Measurements from ENCODE around the gene DUS1L. TPM values are rescaled to one million over a fixed set of nuclear protein-coding genes. Genes with fewer than 3 reads are reported as not detected.

DUS1L gene
- polyA plus RNA-seq, 1 of the 3 experiments (the other 2 are of a cell fraction): 163 TPM

DNA sequence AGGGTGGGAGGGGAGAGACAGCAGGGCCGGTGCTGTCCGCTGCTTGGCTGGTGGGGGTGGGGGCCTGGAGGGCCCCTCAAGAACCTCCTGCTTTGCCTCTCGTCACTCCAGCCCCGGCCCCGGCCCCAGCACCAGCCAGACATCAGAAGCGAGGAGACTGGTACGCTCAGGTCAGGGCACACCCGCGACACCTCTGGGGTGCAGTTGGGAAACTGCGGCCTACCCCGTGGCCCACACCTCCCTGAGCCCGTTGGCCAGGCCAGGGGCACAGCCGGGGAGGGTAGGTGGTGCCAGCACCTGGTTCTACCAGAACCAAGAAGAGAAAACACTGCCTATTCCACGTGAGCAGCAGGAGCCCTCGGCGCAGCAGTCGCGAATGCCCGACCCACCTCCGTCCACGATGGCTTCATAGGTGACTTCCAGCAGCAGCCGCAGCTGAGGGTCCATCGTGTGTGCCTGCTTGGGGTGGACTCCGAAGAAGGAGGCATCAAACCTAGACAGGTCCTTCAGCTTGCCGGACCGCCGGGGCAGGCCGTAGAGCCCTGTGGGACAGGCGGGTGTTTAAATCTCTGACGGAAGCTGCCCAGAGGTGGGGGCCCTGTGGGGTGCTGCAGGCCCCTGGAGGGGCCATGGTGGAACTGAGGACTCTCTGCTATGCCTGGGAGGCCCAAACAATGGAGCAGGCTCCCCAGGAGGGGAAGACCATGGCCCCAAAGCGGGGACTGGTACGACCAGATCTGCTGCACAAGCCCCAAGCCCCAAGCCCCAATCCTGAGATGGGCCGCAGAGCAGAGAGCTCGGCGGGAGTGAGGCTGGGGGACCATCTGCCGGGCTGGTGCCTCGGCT, 29.6 kb upstream of the DUS1L start:
- WGBS (ENCODE audit: low lambda C conversion rate): 90% methylated on average over 18 of the region's 37 CpGs
- Histone ChIP-seq H3K9me3 (no peaks in the 10 kb centered on the region), H2AFZ (ENCODE audit: low read depth) (no peak overlapping the region), H3K9me2 (no peaks in the 10 kb centered on the region), H3K27ac (ENCODE audit: low read depth in 2 of 2, low read length in 1 of 2) (no peak overlapping the region), H3K36me3 (replicated peaks in 1 of 2; ENCODE audit: control insufficient read depth in 1 of 2, insufficient read depth in 2 of 2, low read length in 1 of 2) (peaks cover 26 to 55% of the 10 kb centered on the region in 2 experiments), H3K79me2 (ENCODE audit: insufficient read depth) (peaks cover 39% of the 10 kb centered on the region), H3K4me2 (no peak overlapping the region), H3F3A (replicated peaks; ENCODE audit: insufficient read depth) (peaks cover 7% of the 10 kb centered on the region), H3K4me3 (ENCODE audit: low read depth in 2 of 2, low read length in 1 of 2) (no peak overlapping the region), H3K4me1 (ENCODE audit: control insufficient read depth in 1 of 2, insufficient read depth in 2 of 2, low read depth in 1 of 2, low read length in 1 of 2) (peaks cover 21 to 26% of the 10 kb centered on the region in 2 experiments), H3K9ac (no peak overlapping the region), H3K27me3 (ENCODE audit: insufficient read depth) (no peaks in the 10 kb centered on the region), H4K20me1 (ENCODE audit: insufficient read depth) (peaks cover 23% of the 10 kb centered on the region)
- POLR2A ChIA-PET: interaction anchor here (0.7 to 2.2 kb wide), 4 partner anchors 8 to 36 kb away, joined by 3 to 5 read pairs (median 4); no protein-coding TSS in a partner anchor
- CTCF ChIA-PET: interaction anchor here (1.0 to 2.4 kb wide), 4 partner anchors 8 to 82 kb away, joined by 3 to 15 read pairs (median 5); partner anchors contain the start of gene RAC3
- no peak for DNase-seq
- TF ChIP-seq NFIC (IDR thresholded peaks at IDR 0.05; ENCODE audit: borderline replicate concordance) (no peak), ELF1 (IDR thresholded peaks at IDR 0.05) (no peak)
- TF ChIP-seq, protein P1, sequence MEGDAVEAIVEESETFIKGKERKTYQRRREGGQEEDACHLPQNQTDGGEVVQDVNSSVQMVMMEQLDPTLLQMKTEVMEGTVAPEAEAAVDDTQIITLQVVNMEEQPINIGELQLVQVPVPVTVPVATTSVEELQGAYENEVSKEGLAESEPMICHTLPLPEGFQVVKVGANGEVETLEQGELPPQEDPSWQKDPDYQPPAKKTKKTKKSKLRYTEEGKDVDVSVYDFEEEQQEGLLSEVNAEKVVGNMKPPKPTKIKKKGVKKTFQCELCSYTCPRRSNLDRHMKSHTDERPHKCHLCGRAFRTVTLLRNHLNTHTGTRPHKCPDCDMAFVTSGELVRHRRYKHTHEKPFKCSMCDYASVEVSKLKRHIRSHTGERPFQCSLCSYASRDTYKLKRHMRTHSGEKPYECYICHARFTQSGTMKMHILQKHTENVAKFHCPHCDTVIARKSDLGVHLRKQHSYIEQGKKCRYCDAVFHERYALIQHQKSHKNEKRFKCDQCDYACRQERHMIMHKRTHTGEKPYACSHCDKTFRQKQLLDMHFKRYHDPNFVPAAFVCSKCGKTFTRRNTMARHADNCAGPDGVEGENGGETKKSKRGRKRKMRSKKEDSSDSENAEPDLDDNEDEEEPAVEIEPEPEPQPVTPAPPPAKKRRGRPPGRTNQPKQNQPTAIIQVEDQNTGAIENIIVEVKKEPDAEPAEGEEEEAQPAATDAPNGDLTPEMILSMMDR (IDR thresholded peaks at IDR 0.05): no peak
- TF ChIP-seq, protein P2, sequence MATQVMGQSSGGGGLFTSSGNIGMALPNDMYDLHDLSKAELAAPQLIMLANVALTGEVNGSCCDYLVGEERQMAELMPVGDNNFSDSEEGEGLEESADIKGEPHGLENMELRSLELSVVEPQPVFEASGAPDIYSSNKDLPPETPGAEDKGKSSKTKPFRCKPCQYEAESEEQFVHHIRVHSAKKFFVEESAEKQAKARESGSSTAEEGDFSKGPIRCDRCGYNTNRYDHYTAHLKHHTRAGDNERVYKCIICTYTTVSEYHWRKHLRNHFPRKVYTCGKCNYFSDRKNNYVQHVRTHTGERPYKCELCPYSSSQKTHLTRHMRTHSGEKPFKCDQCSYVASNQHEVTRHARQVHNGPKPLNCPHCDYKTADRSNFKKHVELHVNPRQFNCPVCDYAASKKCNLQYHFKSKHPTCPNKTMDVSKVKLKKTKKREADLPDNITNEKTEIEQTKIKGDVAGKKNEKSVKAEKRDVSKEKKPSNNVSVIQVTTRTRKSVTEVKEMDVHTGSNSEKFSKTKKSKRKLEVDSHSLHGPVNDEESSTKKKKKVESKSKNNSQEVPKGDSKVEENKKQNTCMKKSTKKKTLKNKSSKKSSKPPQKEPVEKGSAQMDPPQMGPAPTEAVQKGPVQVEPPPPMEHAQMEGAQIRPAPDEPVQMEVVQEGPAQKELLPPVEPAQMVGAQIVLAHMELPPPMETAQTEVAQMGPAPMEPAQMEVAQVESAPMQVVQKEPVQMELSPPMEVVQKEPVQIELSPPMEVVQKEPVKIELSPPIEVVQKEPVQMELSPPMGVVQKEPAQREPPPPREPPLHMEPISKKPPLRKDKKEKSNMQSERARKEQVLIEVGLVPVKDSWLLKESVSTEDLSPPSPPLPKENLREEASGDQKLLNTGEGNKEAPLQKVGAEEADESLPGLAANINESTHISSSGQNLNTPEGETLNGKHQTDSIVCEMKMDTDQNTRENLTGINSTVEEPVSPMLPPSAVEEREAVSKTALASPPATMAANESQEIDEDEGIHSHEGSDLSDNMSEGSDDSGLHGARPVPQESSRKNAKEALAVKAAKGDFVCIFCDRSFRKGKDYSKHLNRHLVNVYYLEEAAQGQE (IDR thresholded peaks at IDR 0.05; ENCODE audit: low read depth, low read length): no peak

DNA sequence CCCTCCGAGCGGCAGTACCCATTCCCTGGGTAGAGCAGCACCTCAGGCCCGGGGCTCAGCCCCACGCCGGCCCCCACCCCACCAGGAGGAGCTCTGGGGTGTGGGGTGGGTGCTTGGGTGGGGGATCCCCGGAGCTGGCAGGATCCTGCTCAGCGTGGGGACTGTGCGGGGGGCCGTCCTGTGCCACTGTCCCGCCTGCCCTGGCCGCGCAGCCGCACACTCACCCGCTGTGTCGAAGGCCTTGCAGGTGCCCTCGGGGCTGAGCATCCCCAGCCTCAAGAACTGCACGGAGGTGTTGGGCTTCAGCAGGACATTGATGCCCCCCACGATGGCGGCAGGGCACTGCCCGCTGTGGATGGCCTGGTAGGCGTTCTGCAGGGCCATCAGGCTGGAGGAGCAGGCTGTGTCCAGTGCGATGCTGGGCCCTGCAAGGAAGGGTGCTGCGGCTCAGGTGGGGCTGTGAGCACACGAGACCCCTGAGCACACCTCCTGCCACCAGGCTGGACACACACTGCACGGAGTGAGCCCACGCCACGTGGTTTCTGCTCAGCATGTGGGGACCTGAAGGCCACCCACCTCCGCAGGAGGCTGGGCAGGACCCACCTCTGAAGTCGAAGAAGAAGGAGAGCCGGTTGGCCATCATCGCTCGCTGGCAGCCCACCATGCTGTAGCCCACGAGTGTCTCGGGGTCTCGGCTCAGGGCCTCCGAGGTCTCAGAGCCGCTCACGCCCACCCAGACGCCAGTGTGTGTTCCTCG, 27.6 kb upstream of the DUS1L start:
- CTCF ChIA-PET: interaction anchor here (4.3 kb wide), 1 partner anchor 63 kb away, joined by 22 read pairs; no protein-coding TSS in a partner anchor
- TF ChIP-seq NRF1 (IDR thresholded peaks at IDR 0.05; ENCODE audit: low read depth, low read length): no peak
- no peak for TF ChIP-seq RFX5 (IDR thresholded peaks at IDR 0.05; ENCODE audit: low read length)
- TF ChIP-seq, protein P3, sequence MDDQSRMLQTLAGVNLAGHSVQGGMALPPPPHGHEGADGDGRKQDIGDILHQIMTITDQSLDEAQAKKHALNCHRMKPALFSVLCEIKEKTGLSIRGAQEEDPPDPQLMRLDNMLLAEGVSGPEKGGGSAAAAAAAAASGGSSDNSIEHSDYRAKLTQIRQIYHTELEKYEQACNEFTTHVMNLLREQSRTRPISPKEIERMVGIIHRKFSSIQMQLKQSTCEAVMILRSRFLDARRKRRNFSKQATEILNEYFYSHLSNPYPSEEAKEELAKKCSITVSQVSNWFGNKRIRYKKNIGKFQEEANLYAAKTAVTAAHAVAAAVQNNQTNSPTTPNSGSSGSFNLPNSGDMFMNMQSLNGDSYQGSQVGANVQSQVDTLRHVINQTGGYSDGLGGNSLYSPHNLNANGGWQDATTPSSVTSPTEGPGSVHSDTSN (IDR thresholded peaks at IDR 0.05): no peak
- TF ChIP-seq YY1 (IDR thresholded peaks at IDR 0.05; ENCODE audit: low read depth): no peak
- TF ChIP-seq MEF2A (IDR thresholded peaks at IDR 0.05; ENCODE audit: borderline replicate concordance, low read depth): no peak
- TF ChIP-seq GABPA (IDR thresholded peaks at IDR 0.05; ENCODE audit: low read depth): no peak
- no peak for TF ChIP-seq RAD21 (IDR thresholded peaks at IDR 0.05; ENCODE audit: low read length)
- no peak for TF ChIP-seq RCOR1 (IDR thresholded peaks at IDR 0.05; ENCODE audit: low read length)
- TF ChIP-seq SIN3A (IDR thresholded peaks at IDR 0.05; ENCODE audit: borderline replicate concordance, low read depth, low read length): no peak
- TF ChIP-seq EZH2phosphoT487 (IDR thresholded peaks at IDR 0.05; ENCODE audit: borderline replicate concordance, low read depth): no peak
- TF ChIP-seq RXRA (IDR thresholded peaks at IDR 0.05; ENCODE audit: borderline replicate concordance, low read depth): no peak
- TF ChIP-seq POLR2AphosphoS5 (IDR thresholded peaks at IDR 0.05; ENCODE audit: low read depth, low read length): no peak
- TF ChIP-seq GATA2 (CRISPR knock-in tag; IDR thresholded peaks at IDR 0.05): no peak
- no peak for TF ChIP-seq TCF12 (IDR thresholded peaks at IDR 0.05)

More for the DNA sequence above, 27.6 kb upstream of the DUS1L start:
- Histone ChIP-seq H3K9ac (no peak overlapping the region), H3K27ac (ENCODE audit: low read depth in 2 of 2, low read length in 1 of 2) (no peak overlapping the region; a peak in 1 of 4 replicates), H3F3A (replicated peaks; ENCODE audit: insufficient read depth) (no peaks in the 10 kb centered on the region), H3K4me2 (no peak overlapping the region), H3K27me3 (ENCODE audit: insufficient read depth) (no peaks in the 10 kb centered on the region), H4K20me1 (ENCODE audit: insufficient read depth) (peaks cover 23% of the 10 kb centered on the region), H3K9me2 (no peaks in the 10 kb centered on the region), H3K4me3 (ENCODE audit: low read depth in 2 of 2, low read length in 1 of 2) (no peak overlapping the region), H3K4me1 (ENCODE audit: control insufficient read depth in 1 of 2, insufficient read depth in 2 of 2, low read depth in 1 of 2, low read length in 1 of 2) (peaks cover 10 to 13% of the 10 kb centered on the region in 2 experiments; a peak in 1 of 4 replicates), H3K9me3 (no peaks in the 10 kb centered on the region), H2AFZ (ENCODE audit: low read depth) (no peak overlapping the region), H3K79me2 (ENCODE audit: insufficient read depth) (peaks cover 32% of the 10 kb centered on the region), H3K36me3 (replicated peaks in 1 of 2; ENCODE audit: control insufficient read depth in 1 of 2, insufficient read depth in 2 of 2, low read length in 1 of 2) (peaks cover 34 to 75% of the 10 kb centered on the region in 2 experiments)
- 95% methylated on average over 18 of the region's 40 CpGs for WGBS (ENCODE audit: low lambda C conversion rate)
- POLR2A ChIA-PET: interaction anchor here (0.6 kb wide), 1 partner anchor 9 kb away, joined by 5 read pairs; no protein-coding TSS in a partner anchor
- no peak for DNase-seq
